H1 (cell line): Measurements from ENCODE around the gene ZNF132. TPM values are rescaled to one million over a fixed set of nuclear protein-coding genes. Genes with fewer than 3 reads are reported as not detected.
A peak's percentile ranks its signal among the peaks of the same experiment; 100 is the strongest.

Experiments used
- CTCF ChIA-PET: fragments of 300-600 bp; sonication (Branson Sonifier 250); formaldehyde crosslinking; loops from one replicate; lab custom pipeline; 2021; ENCODE audit not compliant: partially characterized antibody; lab: Charles Lee
- POLR2A ChIA-PET: fragments of 300-600 bp; sonication (Branson Sonifier 250); formaldehyde crosslinking; loops from one replicate; lab custom pipeline; 2021; ENCODE audit warnings: inconsistent platforms; ENCODE audit not compliant: partially characterized antibody; lab: Charles Lee
- DNase-seq, 2 experiments: peaks; one replicate each; pipeline versions ENCODE4 v3.0.0 to v3.0.0-alpha.2; 2010 to 2022; ENCODE audit warnings: low spot score in 2 of 2, low read depth in 1 of 2, mixed read lengths in 1 of 2
- FAIRE-seq: peaks from 2 replicates; lab custom pipeline; 2011; peaks lifted over from hg19 to GRCh38; lab: Jason Lieb, UNC
- H2AFZ ChIP-seq: 2 replicates; pipeline ENCODE4 v1.8.1; 2012; ENCODE audit warnings: low read length, inconsistent platforms
- H2AK5ac ChIP-seq: 2 replicates; pipeline ENCODE4 v1.6.1; 2013; ENCODE audit warnings: low read depth, low read length
- H2BK120ac ChIP-seq: replicated peaks from 2 replicates; pipeline ENCODE3; 2013; ENCODE audit warnings: low read depth, low read length, inconsistent platforms
- H2BK12ac ChIP-seq: 2 replicates; pipeline ENCODE4 v1.6.1; 2013; ENCODE audit warnings: low read depth, low read length
- H2BK15ac ChIP-seq: 2 replicates; pipeline ENCODE4 v1.6.1; 2013; ENCODE audit warnings: low read length
- H2BK20ac ChIP-seq: 2 replicates; pipeline ENCODE4 v1.6.1; 2013; ENCODE audit warnings: low read length
- H2BK5ac ChIP-seq: 2 replicates; pipeline ENCODE4 v1.6.1; 2013; ENCODE audit warnings: low read depth, low read length
- H3K14ac ChIP-seq: 2 replicates; pipeline ENCODE4 v1.6.1; 2013; ENCODE audit warnings: inconsistent platforms; ENCODE audit not compliant: insufficient read length
- H3K18ac ChIP-seq: 2 replicates; pipeline ENCODE4 v1.6.1; 2013; ENCODE audit warnings: low read length; ENCODE audit errors: extremely low read depth
- H3K23ac ChIP-seq: 2 replicates; pipeline ENCODE4 v1.6.1; 2013; ENCODE audit warnings: inconsistent platforms; ENCODE audit not compliant: insufficient read length
- H3K23me2 ChIP-seq: 2 replicates; pipeline ENCODE4 v1.6.1; 2013; ENCODE audit warnings: low read depth, low read length
- H3K27ac ChIP-seq: 2 replicates; pipeline ENCODE4 v1.6.1; 2011; ENCODE audit warnings: low read depth, low read length, inconsistent platforms
- H3K27me3 ChIP-seq, 4 experiments: replicated peaks in 1 of 4; 1 replicate in 1 of 4; 2 replicates in 3 of 4; pipeline versions ENCODE4 v1.6.1 to v1.8.1; 2011 to 2013; ENCODE audit warnings: low read length in 3 of 4, mild to moderate bottlenecking in 3 of 4, inconsistent platforms in 2 of 4, mixed read lengths in 2 of 4, moderate library complexity in 1 of 4; ENCODE audit not compliant: control insufficient read depth in 3 of 4, insufficient read depth in 3 of 4; ENCODE audit errors: extremely low read depth in 1 of 4
- H3K36me3 ChIP-seq, 4 experiments: 2 replicates each; pipeline versions ENCODE4 v1.6.1 to v1.8.1; 2011 to 2013; ENCODE audit warnings: mild to moderate bottlenecking in 4 of 4, low read length in 3 of 4, moderate library complexity in 2 of 4, control low read depth in 1 of 4, inconsistent platforms in 1 of 4; ENCODE audit not compliant: insufficient read depth in 4 of 4, control insufficient read depth in 2 of 4
- H3K4ac ChIP-seq: replicated peaks from 2 replicates; pipeline ENCODE3; 2013; ENCODE audit warnings: low read length, low read depth, mixed read lengths, inconsistent platforms; ENCODE audit not compliant: insufficient read length
- H3K4me1 ChIP-seq, 4 experiments: replicated peaks in 1 of 4; 1 replicate in 1 of 4; 2 replicates in 3 of 4; pipeline versions ENCODE4 v1.6.1 to v1.8.1; 2011 to 2013; ENCODE audit warnings: low read length in 3 of 4, inconsistent platforms in 2 of 4, mixed read lengths in 1 of 4; ENCODE audit not compliant: insufficient read depth in 4 of 4, control insufficient read depth in 3 of 4
- H3K4me2 ChIP-seq, 2 experiments: 2 replicates each; pipeline versions ENCODE4 v1.6.1 to v1.8.1; 2011 to 2013; ENCODE audit warnings: low read depth in 2 of 2, low read length in 2 of 2, control low read depth in 1 of 2, inconsistent platforms in 1 of 2, mild to moderate bottlenecking in 1 of 2; ENCODE audit not compliant: insufficient read depth in 1 of 2
- H3K4me3 ChIP-seq, 4 experiments: fragments of 200-600, 300-600 bp in 1 of 4; sonication (generic), shearing (Covaris generic), sonication (Bioruptor Twin) in 1 of 4; 2 replicates each; pipeline versions ENCODE4 v1.5.1 to v1.8.1; 2011 to 2016; ENCODE audit warnings: low read length in 4 of 4, low read depth in 3 of 4, control low read depth in 2 of 4, inconsistent platforms in 2 of 4, mild to moderate bottlenecking in 2 of 4, mixed read lengths in 1 of 4, moderate library complexity in 1 of 4; ENCODE audit not compliant: insufficient read depth in 2 of 4; ENCODE audit errors: extremely low read depth in 1 of 4
- H3K56ac ChIP-seq: replicated peaks from 2 replicates; pipeline ENCODE3; 2013; ENCODE audit warnings: low read depth, mild to moderate bottlenecking, mixed read lengths, low read length, inconsistent platforms; ENCODE audit not compliant: insufficient read length
- H3K79me1 ChIP-seq: 2 replicates; pipeline ENCODE4 v1.6.1; 2013; ENCODE audit warnings: low read depth, low read length, control low read depth
- H3K79me2 ChIP-seq, 2 experiments: 2 replicates each; pipeline versions ENCODE4 v1.6.1 to v1.8.1; 2012 to 2013; ENCODE audit warnings: low read length in 2 of 2, mild to moderate bottlenecking in 2 of 2, inconsistent platforms in 1 of 2; ENCODE audit not compliant: insufficient read depth in 2 of 2, control insufficient read depth in 1 of 2
- H3K9ac ChIP-seq, 4 experiments: replicated peaks in 1 of 4; 1 replicate in 1 of 4; 2 replicates in 3 of 4; pipeline versions ENCODE4 v1.6.1 to v1.8.1; 2011 to 2013; ENCODE audit warnings: low read depth in 3 of 4, low read length in 3 of 4, control low read depth in 2 of 4, mild to moderate bottlenecking in 2 of 4, moderate library complexity in 2 of 4, inconsistent platforms in 1 of 4; ENCODE audit errors: extremely low read depth in 1 of 4
- H3K9me3 ChIP-seq, 2 experiments: 2 replicates each; pipeline versions ENCODE4 v1.6.1 to v1.8.1; 2012 to 2013; ENCODE audit warnings: mild to moderate bottlenecking in 2 of 2, moderate library complexity in 2 of 2, control low read depth in 1 of 2, inconsistent platforms in 1 of 2, low read depth in 1 of 2, low read length in 1 of 2, mixed read lengths in 1 of 2; ENCODE audit not compliant: insufficient read depth in 2 of 2
- H4K20me1 ChIP-seq, 2 experiments: replicated peaks in 1 of 2; 2 replicates each; pipeline versions ENCODE3 to v1.8.1; 2011 to 2013; ENCODE audit warnings: inconsistent platforms in 2 of 2, low read length in 2 of 2, mild to moderate bottlenecking in 1 of 2; ENCODE audit not compliant: insufficient read depth in 2 of 2, control insufficient read depth in 1 of 2
- H4K5ac ChIP-seq: 2 replicates; pipeline ENCODE4 v1.6.1; 2013; ENCODE audit warnings: low read length, low read depth, mixed read lengths, inconsistent platforms; ENCODE audit not compliant: insufficient read length
- H4K8ac ChIP-seq: 2 replicates; pipeline ENCODE4 v1.8.0; 2013; ENCODE audit warnings: mild to moderate bottlenecking, moderate library complexity, low read length, inconsistent platforms; ENCODE audit not compliant: insufficient read depth; ENCODE audit errors: extremely low read depth
- H4K91ac ChIP-seq: replicated peaks from 2 replicates; pipeline ENCODE3; 2013; ENCODE audit warnings: low read length, mixed read lengths, inconsistent platforms; ENCODE audit not compliant: insufficient read length
- JUND ChIP-seq: IDR thresholded peaks from 2 replicates; pipeline ENCODE4 v1.6.1; 2011; ENCODE audit warnings: mild to moderate bottlenecking, improper control_type of control experiment, low read length
- KDM4A ChIP-seq: IDR thresholded peaks from one replicate; pipeline ENCODE4 v1.7.1; 2012; ENCODE audit warnings: low read depth, mild to moderate bottlenecking, moderate library complexity, low read length, inconsistent platforms; ENCODE audit not compliant: severe bottlenecking
- WGBS, 2 experiments: shearing (Covaris generic) in 1 of 2; methylation state at CpG; one replicate each; pipeline versions ENCODE4 v1.1.6 to v1.1.7; 2013 to 2015; ENCODE audit warnings: low lambda C conversion rate in 2 of 2, mixed read lengths in 2 of 2, inconsistent platforms in 1 of 2, low coverage in 1 of 2, missing lambda C conversion rate in 1 of 2; ENCODE audit not compliant: insufficient replicate concordance in 2 of 2, insufficient coverage in 1 of 2, insufficient read length in 1 of 2; ENCODE audit errors: extremely low coverage in 1 of 2, missing lambda C conversion rate in 1 of 2; 5-methylcytosine and 5-hydroxymethylcytosine counted together
- polyA plus RNA-seq, 7 experiments: library from polyadenylated mRNA; depleted of rRNA in 3 of 7; stranded (reverse) in 5 of 7; unstranded in 2 of 7; fragments of >200 nt in 5 of 7; fragments of 200-250 nt in 2 of 7; gene quantifications; 1 replicate in 5 of 7; 2 replicates in 1 of 7; 4 replicates in 1 of 7; pipeline versions ENCODE4 v1.2.1 to v1.2.3, GENCODE V29; 2011 to 2013; ENCODE audit warnings: missing spikeins in 2 of 7, mixed read lengths in 2 of 7
- total RNA-seq: library from RNA; stranded (reverse); fragmentation: NEBNext Ultra II Directional; extraction: Animal tissue kit (Norgen Biotek cat#: 25700); gene quantifications from 2 replicates; pipeline ENCODE4 v1.2.1, GENCODE V29; 2021

The ZNF132 gene
- total and polyA plus RNA-seq, 2 of the 8 experiments (the other 6 are each of a cell fraction or from before 2014, with no cell fraction given) = 0.89 to 1.9 TPM

GRCh38 chr19:58396691-58397532 lies 43.0 kb downstream of the ZNF132 start:
- no peak overlapping the region for H2AK5ac ChIP-seq
- H4K91ac ChIP-seq = no peak overlapping the region
- peaks cover 2% of the 10 kb centered on the region; the same call in 1 of the 2 replicates for H3K79me1 ChIP-seq
- H2BK5ac ChIP-seq = no peak overlapping the region
- H2BK120ac ChIP-seq = no peak overlapping the region
- H3K4ac ChIP-seq = no peak overlapping the region
- H3K9ac ChIP-seq = no peak overlapping the region
- peak overlapping the region; percentile 63 to 83 for H3K4me2 ChIP-seq
- no peak overlapping the region for H3K56ac ChIP-seq
- H2BK12ac ChIP-seq = no peak overlapping the region
- DNase-seq (peak in 1 of 2 experiments; percentile 67), FAIRE-seq (no peak)
- WGBS, 2 experiments = 69% methylated on average over 30 of the region's 58 CpGs; no CpG with 5 or more reads in 1 of the 2 experiments
- H3K23ac ChIP-seq = no peak overlapping the region
- H4K20me1 ChIP-seq = peaks cover 12 to 14% of the 10 kb centered on the region in 2 experiments
- no peak overlapping the region for H2BK15ac ChIP-seq
- CTCF ChIA-PET = no interaction called here
- peak overlapping the region; percentile 6 to 57 (median 22); a peak in 7 of 8 replicates for H3K4me3 ChIP-seq
- H3K23me2 ChIP-seq = peaks cover 12% of the 10 kb centered on the region
- H3K36me3 ChIP-seq = peaks cover 11 to 26% (median 23%) of the 10 kb centered on the region in 4 experiments
- no peak overlapping the region for H3K14ac ChIP-seq
- H2AFZ ChIP-seq = no peak overlapping the region
- no peak overlapping the region for H4K5ac ChIP-seq
- peak overlapping the region; percentile 48; the same call in 1 of the 2 replicates for H3K18ac ChIP-seq
- H3K4me1 ChIP-seq = peaks cover 0 to 27% (median 17%) of the 10 kb centered on the region in 4 experiments; a peak in 5 of 7 replicates
- H3K9me3 ChIP-seq = no peaks in the 10 kb centered on the region
- peak overlapping the region; percentile 77 for H4K8ac ChIP-seq
- H3K79me2 ChIP-seq = no peaks in the 10 kb centered on the region
- H2BK20ac ChIP-seq = no peak overlapping the region
- no peak overlapping the region for H3K27ac ChIP-seq
- POLR2A ChIA-PET = interaction anchor here (0.6 to 7.2 kb wide), 17 partner anchors 10 to 123 kb away, joined by 3 to 78 read pairs (median 7); partner anchors contain the start of genes RPS5, ZBTB45, ZNF497 and ZNF584
- peaks cover 3 to 17% (median 11%) of the 10 kb centered on the region in 4 experiments; a peak in 6 of 7 replicates for H3K27me3 ChIP-seq
- no peak for TF ChIP-seq JUND
- TF ChIP-seq KDM4A = peak; percentile 26
